ENCODE measurements around the gene BRAF. TPM values are rescaled to one million over a fixed set of nuclear protein-coding genes. Genes with fewer than 3 reads are reported as not detected.

Gene BRAF
- total and polyA plus RNA-seq, 2 donors (not counting 3 experiments of a cell fraction or from before 2014, with no cell fraction given): 6.6 to 26.2 TPM

GRCh38 chr7:140734729-140735128, 190.0 kb downstream of the BRAF start:
- Histone ChIP-seq H3K9me1 (replicated peaks; ENCODE audit: control insufficient read depth, extremely low read depth, insufficient read depth, low read length) (no peaks in the 10 kb centered on the region), H3K27me3 (ENCODE audit: control insufficient read depth in 2 of 2, insufficient read depth in 2 of 2, low read length in 2 of 2) (no peaks in the 10 kb centered on the region), H3K4me2 (ENCODE audit: insufficient read depth, low read length) (no peak overlapping the region), H3K4me1 (ENCODE audit: control insufficient read depth, extremely low read depth, insufficient read depth, low read length) (no peaks in the 10 kb centered on the region), H2AFZ (ENCODE audit: low read depth, low read length) (no peak overlapping the region), H4K20me1 (replicated peaks; ENCODE audit: control insufficient read depth, extremely low read depth, insufficient read depth, low read length) (no peaks in the 10 kb centered on the region), H3K36me3 (ENCODE audit: control insufficient read depth in 2 of 2, extremely low read depth in 1 of 2, insufficient read depth in 2 of 2, low read length in 2 of 2) (peaks cover 0 to 2% of the 10 kb centered on the region in 2 experiments), H3K79me2 (ENCODE audit: control insufficient read depth, insufficient read depth, low read length) (no peaks in the 10 kb centered on the region), H3K4me3 (replicated peaks in 1 of 3; ENCODE audit: insufficient read depth in 1 of 3, low read depth in 1 of 3, low read length in 3 of 3) (no peak overlapping the region), H3K27ac (ENCODE audit: insufficient read depth, low read depth, low read length) (no peak overlapping the region), H3K9ac (replicated peaks; ENCODE audit: extremely low read depth, insufficient read depth, low read length) (no peak overlapping the region), H3K9me3 (replicated peaks; ENCODE audit: control insufficient read depth, insufficient read depth, low read length) (no peaks in the 10 kb centered on the region)
- no peak for TF ChIP-seq MYC (IDR thresholded peaks at IDR 0.05; ENCODE audit: low read depth, low read length)
- TF ChIP-seq JUN (IDR thresholded peaks at IDR 0.05; ENCODE audit: borderline replicate concordance, insufficient read depth, insufficient read length, low read depth): no peak
- no peak for TF ChIP-seq GATA2 (IDR thresholded peaks at IDR 0.05; ENCODE audit: insufficient read depth, insufficient read length, low read depth, low read length)
- no peak for TF ChIP-seq POLR2A (IDR thresholded peaks at IDR 0.05; ENCODE audit: low read depth, low read length)
- TF ChIP-seq CTCF (IDR thresholded peaks at IDR 0.05; ENCODE audit: extremely low read depth in 1 of 2, insufficient read depth in 1 of 2, low read depth in 1 of 2, low read length in 2 of 2): no peak
- TF ChIP-seq MAX (IDR thresholded peaks at IDR 0.05; ENCODE audit: insufficient read depth, insufficient read length): no peak
- no peak for TF ChIP-seq FOS (IDR thresholded peaks at IDR 0.05; ENCODE audit: borderline replicate concordance, insufficient read depth, low read length)
- no peak for TF ChIP-seq EZH2 (IDR thresholded peaks at IDR 0.05; ENCODE audit: borderline replicate concordance, low read depth, low read length, severe bottlenecking)
- TF ChIP-seq POLR2AphosphoS5 (IDR thresholded peaks at IDR 0.05; ENCODE audit: insufficient read depth, low read depth, low read length): no peak
- ChIA-PET POLR2A (no interaction called here), CTCF (no interaction called here)
- DNase-seq (ENCODE audit: low read depth, low spot score): no peak
- no TSS peak for BruUV-seq (replicated peaks)
- no peak for FAIRE-seq
- intact Hi-C loops (cut with micrococcal nuclease) (no loop called here), dilution Hi-C loops (cut with MboI; ENCODE audit: extremely low pct_ligation_motif_present, low sequenced_read_pairs) (no loop called here)

All from endothelial cell of umbilical vein (primary cell).